ENCODE measurements around the gene SLC1A3.

- TF ChIP-seq CTCF (conservative IDR thresholded peaks at IDR 0.05) (no peak), ZFX (IDR thresholded peaks at IDR 0.05) (no peak)
Observed at GRCh38 chr5:36698031-36698430, 91.6 kb downstream of the SLC1A3 start.

All from C4-2B (cell line).